Measurements from ENCODE around the gene ANO9.
"Not testable (repeated sequence)": the region's sequence is repeated elsewhere in the genome, so short reads cannot be mapped to it uniquely, and the experiment has no call there.

Gene ANO9

GRCh38 chr11:425301-425700 lies 16.5 kb downstream of the ANO9 start:
- no peak overlapping the region for H2BK120ac ChIP-seq (ENCODE audit: low read depth, low read length)
- H2BK12ac ChIP-seq (ENCODE audit: low read length in 2 of 2) = no peak overlapping the region
- no peak overlapping the region for H2BK15ac ChIP-seq (ENCODE audit: low read depth, poor library complexity, severe bottlenecking)
- no peak overlapping the region for H2AK5ac ChIP-seq (ENCODE audit: low read length, severe bottlenecking)
- H3K14ac ChIP-seq (ENCODE audit: low read length in 2 of 2) = no peak overlapping the region
- H3K23ac ChIP-seq (ENCODE audit: low read length in 2 of 2) = no peak overlapping the region
- no peak overlapping the region for H4K91ac ChIP-seq (ENCODE audit: low read length)
- H3K9me3 ChIP-seq (ENCODE audit: control insufficient read depth, low read length) = no peaks in the 10 kb centered on the region
- no peak overlapping the region for H3K4me2 ChIP-seq (ENCODE audit: low read length, poor library complexity, severe bottlenecking)
- no peak overlapping the region for H3K4ac ChIP-seq (ENCODE audit: low read depth in 1 of 2, low read length in 2 of 2)
- no peak overlapping the region for H2AFZ ChIP-seq (ENCODE audit: low read depth, low read length)
- peaks cover 0 to 35% of the 10 kb centered on the region in 2 experiments for H3K27me3 ChIP-seq (ENCODE audit: control insufficient read depth in 1 of 2, insufficient read depth in 1 of 2, low read length in 2 of 2)
- H3K27ac ChIP-seq (ENCODE audit: low read length, poor library complexity, severe bottlenecking) = no peak overlapping the region
- H3K79me1 ChIP-seq (replicated peaks; ENCODE audit: low read length, poor library complexity, severe bottlenecking) = no peaks in the 10 kb centered on the region
- H4K8ac ChIP-seq (ENCODE audit: low read length) = no peak overlapping the region
- H3K9ac ChIP-seq (ENCODE audit: low read length) = no peak overlapping the region
- WGBS = no CpG with 5 or more reads among the region's 4 CpGs
- DNase-seq = no peak
- H3K4me3 ChIP-seq (ENCODE audit: insufficient read depth in 1 of 2, low read depth in 1 of 2, low read length in 2 of 2) = no peak overlapping the region
- H2BK5ac ChIP-seq (ENCODE audit: low read depth, low read length, poor library complexity, severe bottlenecking) = no peak overlapping the region
- H3K4me1 ChIP-seq (ENCODE audit: control insufficient read depth, insufficient read depth, low read depth, low read length) = peaks cover 1% of the 10 kb centered on the region
- no peak overlapping the region for H3K18ac ChIP-seq (ENCODE audit: low read depth in 1 of 2, low read length in 2 of 2)
- peaks cover 0 to 2% of the 10 kb centered on the region in 2 experiments for H3K36me3 ChIP-seq (ENCODE audit: control insufficient read depth in 1 of 2, insufficient read depth in 2 of 2, low read depth in 1 of 2, low read length in 2 of 2)

GRCh38 chr11:424766-425165 lies 17.0 kb downstream of the ANO9 start:
- not testable (repeated sequence) for H3K4me2 ChIP-seq (ENCODE audit: low read length, poor library complexity, severe bottlenecking); H3K9ac ChIP-seq (ENCODE audit: low read length); H2AFZ ChIP-seq (ENCODE audit: low read depth, low read length); H2BK15ac ChIP-seq (ENCODE audit: low read depth, poor library complexity, severe bottlenecking); H4K91ac ChIP-seq (ENCODE audit: low read length); H2BK12ac ChIP-seq (ENCODE audit: low read length in 2 of 2); H2BK5ac ChIP-seq (ENCODE audit: low read depth, low read length, poor library complexity, severe bottlenecking); H3K27ac ChIP-seq (ENCODE audit: low read length, poor library complexity, severe bottlenecking); DNase-seq; H3K14ac ChIP-seq (ENCODE audit: low read length in 2 of 2); H3K9me3 ChIP-seq (ENCODE audit: control insufficient read depth, low read length); H3K23ac ChIP-seq (ENCODE audit: low read length in 2 of 2); H3K4ac ChIP-seq (ENCODE audit: low read depth in 1 of 2, low read length in 2 of 2); H4K8ac ChIP-seq (ENCODE audit: low read length); H3K36me3 ChIP-seq (ENCODE audit: control insufficient read depth in 1 of 2, insufficient read depth in 2 of 2, low read depth in 1 of 2, low read length in 2 of 2); H2AK5ac ChIP-seq (ENCODE audit: low read length, severe bottlenecking); H3K4me1 ChIP-seq (ENCODE audit: control insufficient read depth, insufficient read depth, low read depth, low read length); H3K4me3 ChIP-seq (ENCODE audit: insufficient read depth in 1 of 2, low read depth in 1 of 2, low read length in 2 of 2); H3K79me1 ChIP-seq (replicated peaks; ENCODE audit: low read length, poor library complexity, severe bottlenecking); H3K18ac ChIP-seq (ENCODE audit: low read depth in 1 of 2, low read length in 2 of 2); H2BK120ac ChIP-seq (ENCODE audit: low read depth, low read length)
- WGBS = 83% methylated on average over 26 of the region's 45 CpGs
- H3K27me3 ChIP-seq (ENCODE audit: control insufficient read depth in 1 of 2, insufficient read depth in 1 of 2, low read length in 2 of 2) = peaks cover 0 to 40% of the 10 kb centered on the region in 2 experiments

- no peak overlapping the region for H2BK12ac ChIP-seq (ENCODE audit: low read length in 2 of 2)
- no peak overlapping the region for H3K4me2 ChIP-seq (ENCODE audit: low read length, poor library complexity, severe bottlenecking)
- H2BK120ac ChIP-seq (ENCODE audit: low read depth, low read length) = no peak overlapping the region
- no peak overlapping the region for H2BK15ac ChIP-seq (ENCODE audit: low read depth, poor library complexity, severe bottlenecking)
- no peak overlapping the region for H3K9ac ChIP-seq (ENCODE audit: low read length)
- H3K18ac ChIP-seq (ENCODE audit: low read depth in 1 of 2, low read length in 2 of 2) = no peak overlapping the region
- H2AFZ ChIP-seq (ENCODE audit: low read depth, low read length) = no peak overlapping the region
- peaks cover 0 to 2% of the 10 kb centered on the region in 2 experiments for H3K36me3 ChIP-seq (ENCODE audit: control insufficient read depth in 1 of 2, insufficient read depth in 2 of 2, low read depth in 1 of 2, low read length in 2 of 2)
- no peak overlapping the region for H3K14ac ChIP-seq (ENCODE audit: low read length in 2 of 2)
- H4K91ac ChIP-seq (ENCODE audit: low read length) = no peak overlapping the region
- no peak overlapping the region for H2BK5ac ChIP-seq (ENCODE audit: low read depth, low read length, poor library complexity, severe bottlenecking)
- H3K79me1 ChIP-seq (replicated peaks; ENCODE audit: low read length, poor library complexity, severe bottlenecking) = no peaks in the 10 kb centered on the region
- peaks cover 0 to 46% of the 10 kb centered on the region in 2 experiments for H3K27me3 ChIP-seq (ENCODE audit: control insufficient read depth in 1 of 2, insufficient read depth in 1 of 2, low read length in 2 of 2)
- no peak for DNase-seq
- H2AK5ac ChIP-seq (ENCODE audit: low read length, severe bottlenecking) = no peak overlapping the region
- no peak overlapping the region for H3K27ac ChIP-seq (ENCODE audit: low read length, poor library complexity, severe bottlenecking)
- no peak overlapping the region for H3K4me3 ChIP-seq (ENCODE audit: insufficient read depth in 1 of 2, low read depth in 1 of 2, low read length in 2 of 2)
- H3K23ac ChIP-seq (ENCODE audit: low read length in 2 of 2) = no peak overlapping the region
- H3K9me3 ChIP-seq (ENCODE audit: control insufficient read depth, low read length) = no peaks in the 10 kb centered on the region
- H4K8ac ChIP-seq (ENCODE audit: low read length) = no peak overlapping the region
- no peaks in the 10 kb centered on the region for H3K4me1 ChIP-seq (ENCODE audit: control insufficient read depth, insufficient read depth, low read depth, low read length)
- no peak overlapping the region for H3K4ac ChIP-seq (ENCODE audit: low read depth in 1 of 2, low read length in 2 of 2)
- WGBS = 100% methylated on average over 3 of the region's 4 CpGs
These were observed 17.6 kb downstream of the ANO9 start for GRCh38 chr11:424232-424631.

GRCh38 chr11:422249-422656 lies 19.6 kb downstream of the ANO9 start:
- no peak overlapping the region for H2BK15ac ChIP-seq (ENCODE audit: low read depth, poor library complexity, severe bottlenecking)
- no peak overlapping the region for H2AFZ ChIP-seq (ENCODE audit: low read depth, low read length)
- no peaks in the 10 kb centered on the region for H3K79me1 ChIP-seq (replicated peaks; ENCODE audit: low read length, poor library complexity, severe bottlenecking)
- no peak overlapping the region for H3K4me2 ChIP-seq (ENCODE audit: low read length, poor library complexity, severe bottlenecking)
- H3K4ac ChIP-seq (ENCODE audit: low read depth in 1 of 2, low read length in 2 of 2) = no peak overlapping the region
- H3K27ac ChIP-seq (ENCODE audit: low read length, poor library complexity, severe bottlenecking) = no peak overlapping the region
- WGBS = 78% methylated on average over 10 of the region's 10 CpGs
- no peak overlapping the region for H2AK5ac ChIP-seq (ENCODE audit: low read length, severe bottlenecking)
- no peak overlapping the region for H2BK5ac ChIP-seq (ENCODE audit: low read depth, low read length, poor library complexity, severe bottlenecking)
- H3K23ac ChIP-seq (ENCODE audit: low read length in 2 of 2) = no peak overlapping the region
- no peak overlapping the region for H2BK120ac ChIP-seq (ENCODE audit: low read depth, low read length)
- H4K91ac ChIP-seq (ENCODE audit: low read length) = no peak overlapping the region
- H3K4me3 ChIP-seq (ENCODE audit: insufficient read depth in 1 of 2, low read depth in 1 of 2, low read length in 2 of 2) = no peak overlapping the region
- peaks cover 4% of the 10 kb centered on the region for H3K4me1 ChIP-seq (ENCODE audit: control insufficient read depth, insufficient read depth, low read depth, low read length)
- H3K36me3 ChIP-seq (ENCODE audit: control insufficient read depth in 1 of 2, insufficient read depth in 2 of 2, low read depth in 1 of 2, low read length in 2 of 2) = peaks cover 0 to 2% of the 10 kb centered on the region in 2 experiments
- H2BK12ac ChIP-seq (ENCODE audit: low read length in 2 of 2) = no peak overlapping the region
- H3K9me3 ChIP-seq (ENCODE audit: control insufficient read depth, low read length) = no peaks in the 10 kb centered on the region
- H3K27me3 ChIP-seq (ENCODE audit: control insufficient read depth in 1 of 2, insufficient read depth in 1 of 2, low read length in 2 of 2) = peaks cover 0 to 59% of the 10 kb centered on the region in 2 experiments
- no peak overlapping the region for H4K8ac ChIP-seq (ENCODE audit: low read length)
- no peak overlapping the region for H3K14ac ChIP-seq (ENCODE audit: low read length in 2 of 2)
- no peak overlapping the region for H3K9ac ChIP-seq (ENCODE audit: low read length)
- H3K18ac ChIP-seq (ENCODE audit: low read depth in 1 of 2, low read length in 2 of 2) = no peak overlapping the region
- DNase-seq = no peak

Measured in mesenchymal stem cell (in vitro differentiated cells and primary cell).